ENCODE data around the gene BDH1. TPM values are rescaled to one million over a fixed set of nuclear protein-coding genes. Genes with fewer than 3 reads are reported as not detected.

BDH1 gene
- total RNA-seq, 1 donor = 0.99 TPM

- peak; percentile 57 for TF ChIP-seq CTCF (IDR thresholded peaks at IDR 0.05; ENCODE audit: insufficient read depth, low read length)
- peak; percentile 94 for DNase-seq (ENCODE audit: low read depth)
- peak overlapping the region; percentile 86 for H3K4me3 ChIP-seq (ENCODE audit: low read depth, low read length)
Measured at GRCh38 chr3:197554562-197555280, 1.0 kb downstream of the BDH1 start.

GRCh38 chr3:197554196-197554561 is 1.6 kb downstream of the BDH1 start:
- peak overlapping the region; percentile 86 for H3K4me3 ChIP-seq (ENCODE audit: low read depth, low read length)
- no peak for TF ChIP-seq CTCF (IDR thresholded peaks at IDR 0.05; ENCODE audit: insufficient read depth, low read length)
- no peak for DNase-seq (ENCODE audit: low read depth)

GRCh38 chr3:197552198-197552597 is 3.6 kb downstream of the BDH1 start:
- no peak for DNase-seq (ENCODE audit: low read depth)
- no peak for TF ChIP-seq CTCF (IDR thresholded peaks at IDR 0.05; ENCODE audit: insufficient read depth, low read length)
- no peak overlapping the region for H3K4me3 ChIP-seq (ENCODE audit: low read depth, low read length)

GRCh38 chr3:197550489-197550888 is 5.3 kb downstream of the BDH1 start:
- no peak overlapping the region for H3K4me3 ChIP-seq (ENCODE audit: low read depth, low read length)
- DNase-seq (ENCODE audit: low read depth) = no peak
- TF ChIP-seq CTCF (IDR thresholded peaks at IDR 0.05; ENCODE audit: insufficient read depth, low read length) = no peak

GRCh38 chr3:197549261-197549885 is 6.4 kb downstream of the BDH1 start:
- no peak for TF ChIP-seq CTCF (IDR thresholded peaks at IDR 0.05; ENCODE audit: insufficient read depth, low read length)
- H3K4me3 ChIP-seq (ENCODE audit: low read depth, low read length) = no peak overlapping the region
- no peak for DNase-seq (ENCODE audit: low read depth)

- no peak for DNase-seq (ENCODE audit: low read depth)
Measured at GRCh38 chr3:197547306-197548011, 8.3 kb downstream of the BDH1 start.

More at GRCh38 chr3:197547306-197548011, 8.3 kb downstream of the BDH1 start:
- H3K4me3 ChIP-seq (ENCODE audit: low read depth, low read length) = no peak overlapping the region
- TF ChIP-seq CTCF (IDR thresholded peaks at IDR 0.05; ENCODE audit: insufficient read depth, low read length) = no peak
